GM19397 (cell line): ENCODE results near the gene SCG5.

Source experiments
- ATAC-seq: cut with Tn5 transposase; IDR thresholded peaks from one replicate; pipeline ENCODE4 v1.9.1; 2021; ENCODE audit warnings: mild to moderate bottlenecking, moderate library complexity; ENCODE audit not compliant: unreplicated experiment

The SCG5 gene

GRCh38 chr15:32657941-32658340 lies 16.4 kb downstream of the SCG5 start:
- no peak for ATAC-seq

GRCh38 chr15:32659340-32660155 lies 18.0 kb downstream of the SCG5 start:
- no peak for ATAC-seq

- ATAC-seq = no peak
These were observed 22.2 kb downstream of the SCG5 start for GRCh38 chr15:32663671-32664070.

GRCh38 chr15:32664796-32665195 lies 23.3 kb downstream of the SCG5 start:
- ATAC-seq = no peak

- ATAC-seq = no peak
These were observed 25.8 kb downstream of the SCG5 start for GRCh38 chr15:32667321-32667720.

- ATAC-seq = no peak
These were observed 27.4 kb downstream of the SCG5 start for GRCh38 chr15:32668942-32669341.

GRCh38 chr15:32669896-32670611 lies 28.5 kb downstream of the SCG5 start:
- ATAC-seq = no peak

GRCh38 chr15:32670623-32671022 lies 29.1 kb downstream of the SCG5 start:
- ATAC-seq = no peak

GRCh38 chr15:32671339-32672325 lies 30.1 kb downstream of the SCG5 start:
- no peak for ATAC-seq

- ATAC-seq = no peak
These were observed 33.2 kb downstream of the SCG5 start for GRCh38 chr15:32674681-32675080.

- ATAC-seq = no peak
These were observed 34.0 kb downstream of the SCG5 start for GRCh38 chr15:32675466-32675865.

- ATAC-seq = no peak
These were observed 34.7 kb downstream of the SCG5 start for GRCh38 chr15:32676169-32676568.

GRCh38 chr15:32677238-32677750 lies 35.8 kb downstream of the SCG5 start:
- no peak for ATAC-seq

GRCh38 chr15:32679298-32679690 lies 37.8 kb downstream of the SCG5 start:
- ATAC-seq = no peak

GRCh38 chr15:32682569-32682968 lies 41.1 kb downstream of the SCG5 start:
- ATAC-seq = no peak

GRCh38 chr15:32682977-32683630 lies 41.6 kb downstream of the SCG5 start:
- no peak for ATAC-seq

GRCh38 chr15:32683906-32684584 lies 42.5 kb downstream of the SCG5 start:
- no peak for ATAC-seq

- no peak for ATAC-seq
These were observed 44.1 kb downstream of the SCG5 start for GRCh38 chr15:32685576-32685975.

- no peak for ATAC-seq
These were observed 46.0 kb downstream of the SCG5 start for GRCh38 chr15:32687556-32687955.

GRCh38 chr15:32688151-32688639 lies 46.7 kb downstream of the SCG5 start:
- no peak for ATAC-seq
